ENCODE data around the gene LIAS. TPM values are rescaled to one million over a fixed set of nuclear protein-coding genes. Genes with fewer than 3 reads are reported as not detected.

LIAS gene
- total RNA-seq, 2 donors from 2014 or later: 11.2 to 15.3 TPM

- intact Hi-C loops (cut with DNase I): loop anchor here (2.0 to 5.0 kb wide), 3 partner anchors 111 to 449 kb away; partner anchors contain the start of genes PDS5A, SMIM14 and UBE2K
- H3K9me3 ChIP-seq: no peaks in the 10 kb centered on the region
- TF ChIP-seq, protein P1, sequence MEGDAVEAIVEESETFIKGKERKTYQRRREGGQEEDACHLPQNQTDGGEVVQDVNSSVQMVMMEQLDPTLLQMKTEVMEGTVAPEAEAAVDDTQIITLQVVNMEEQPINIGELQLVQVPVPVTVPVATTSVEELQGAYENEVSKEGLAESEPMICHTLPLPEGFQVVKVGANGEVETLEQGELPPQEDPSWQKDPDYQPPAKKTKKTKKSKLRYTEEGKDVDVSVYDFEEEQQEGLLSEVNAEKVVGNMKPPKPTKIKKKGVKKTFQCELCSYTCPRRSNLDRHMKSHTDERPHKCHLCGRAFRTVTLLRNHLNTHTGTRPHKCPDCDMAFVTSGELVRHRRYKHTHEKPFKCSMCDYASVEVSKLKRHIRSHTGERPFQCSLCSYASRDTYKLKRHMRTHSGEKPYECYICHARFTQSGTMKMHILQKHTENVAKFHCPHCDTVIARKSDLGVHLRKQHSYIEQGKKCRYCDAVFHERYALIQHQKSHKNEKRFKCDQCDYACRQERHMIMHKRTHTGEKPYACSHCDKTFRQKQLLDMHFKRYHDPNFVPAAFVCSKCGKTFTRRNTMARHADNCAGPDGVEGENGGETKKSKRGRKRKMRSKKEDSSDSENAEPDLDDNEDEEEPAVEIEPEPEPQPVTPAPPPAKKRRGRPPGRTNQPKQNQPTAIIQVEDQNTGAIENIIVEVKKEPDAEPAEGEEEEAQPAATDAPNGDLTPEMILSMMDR (IDR thresholded peaks at IDR 0.05): peak in 2 of 4 experiments; percentile 4 to 30
- peak; percentile 97 for TF ChIP-seq POLR2AphosphoS5 (IDR thresholded peaks at IDR 0.05)
- TF ChIP-seq POLR2A (IDR thresholded peaks at IDR 0.05): peak; percentile 97
- no peaks in the 10 kb centered on the region for H3K27me3 ChIP-seq (replicated peaks; ENCODE audit: insufficient read depth)
- H3K36me3 ChIP-seq: no peaks in the 10 kb centered on the region
- H3K4me1 ChIP-seq (replicated peaks): peaks cover 5% of the 10 kb centered on the region
- DNase-seq (ENCODE audit: low spot score): peak; percentile 98
- H3K4me3 ChIP-seq: peak within 1 kb of the TSS; percentile 66 to 89
- 0% methylated on average over 28 of the region's 73 CpGs for WGBS
- H3K27ac ChIP-seq: peak within 1 kb of the TSS; percentile 95 to 97
Measured at GRCh38 chr4:39527296-39528060, 68.6 kb downstream of the LIAS start, which contains the start of gene UGDH. UGDH (minus strand) TSS chr4:39527439; CDS start chr4:39521512, 5,927 bp downstream.

GRCh38 chr4:39528061-39528465 lies 69.2 kb downstream of the LIAS start:
- no peak for TF ChIP-seq POLR2AphosphoS5 (IDR thresholded peaks at IDR 0.05)
- no peak for TF ChIP-seq POLR2A (IDR thresholded peaks at IDR 0.05)
- TF ChIP-seq, protein P1 (IDR thresholded peaks at IDR 0.05): no peak
- under 1% methylated on average over 21 of the region's 21 CpGs for WGBS
- Histone ChIP-seq H3K4me1 (replicated peaks) (no peaks in the 10 kb centered on the region), H3K27me3 (replicated peaks; ENCODE audit: insufficient read depth) (no peaks in the 10 kb centered on the region), H3K27ac (peak overlapping the region; percentile 95 to 97), H3K9me3 (no peaks in the 10 kb centered on the region), H3K36me3 (no peaks in the 10 kb centered on the region), H3K4me3 (peak overlapping the region; percentile 66 to 89)
- DNase-seq (ENCODE audit: low spot score): no peak
- intact Hi-C loops (cut with DNase I): loop anchor here (5.0 kb wide), 1 partner anchor 169 kb away; the partner anchor contains the start of gene UBE2K

Small RNA genes within 50 kb of the gene (microRNA-seq; reads per million reads assigned to microRNA genes)
- gene MIR5591: not detected

Small RNA genes within 50 kb of the gene (small RNA-seq; reads per million reads assigned to genes)
- gene MIR5591 (0 reads per million in 2 donors), gene RF00019 (0 reads per million in 2 donors)

Other genes with a start within 250 kb of the LIAS start
- gene RFC1, start 92.7 kb upstream of the LIAS start, total RNA-seq: 10 to 100 TPM; 27.7 to 33.3 TPM
- gene KLB, start 52.1 kb upstream of the LIAS start, total RNA-seq: under 1 TPM; 0.23 to 0.34 TPM
- gene RPL9, start 134 bp upstream of the LIAS start, total RNA-seq: 1,000 to 10,000 TPM; 1,563 to 5,624 TPM
- 100 to 1,000 TPM in 1 of 2 donors, 10 to 100 TPM in 1; 59.0 to 147 TPM for gene UGDH, start 68.4 kb downstream of the LIAS start, total RNA-seq
- gene SMIM14, start 179.8 kb downstream of the LIAS start, total RNA-seq: 100 to 1,000 TPM in 1 of 2 donors, 10 to 100 TPM in 1; 36.1 to 101 TPM
- gene UBE2K, start 239.1 kb downstream of the LIAS start, total RNA-seq: 10 to 100 TPM; 25.6 to 30.3 TPM